HepG2 (cell line): ENCODE measurements around the gene VAV2. TPM values are rescaled to one million over a fixed set of nuclear protein-coding genes. Genes with fewer than 3 reads are reported as not detected.

Experiments used
- CC2D1A ChIP-seq: sonication (generic); formaldehyde crosslinking; IDR thresholded peaks from 2 replicates; pipeline ENCODE4 v1.8.1; 2023; ENCODE audit warnings: mild to moderate bottlenecking, missing genetic modification reagents
- FOXK1 ChIP-seq: sonication (generic); formaldehyde crosslinking; IDR thresholded peaks from 2 replicates; pipeline ENCODE4 v1.4.0; 2020; ENCODE audit warnings: low read depth, missing genetic modification reagents, borderline replicate concordance
- HNF4G ChIP-seq, 2 experiments: sonication (generic) in 1 of 2; formaldehyde crosslinking in 1 of 2; IDR thresholded peaks; 2 replicates each; pipeline versions ENCODE4 v1.4.0 to v1.6.1; 2011 to 2020; ENCODE audit warnings: borderline replicate concordance in 2 of 2, low read depth in 2 of 2, mild to moderate bottlenecking in 2 of 2, low read length in 1 of 2, missing genetic modification reagents in 1 of 2, moderate library complexity in 1 of 2
- IKZF4 ChIP-seq: sonication (generic); formaldehyde crosslinking; IDR thresholded peaks from 2 replicates; pipeline ENCODE4 v1.5.1; 2020; ENCODE audit warnings: borderline replicate concordance, mild to moderate bottlenecking, low read depth, missing genetic modification reagents; ENCODE audit errors: not compliant biosample characterization
- RFX5 ChIP-seq: IDR thresholded peaks from 2 replicates; pipeline ENCODE4 v1.6.1; 2011; ENCODE audit warnings: low read depth, low read length, improper control_type of control experiment
- SOX5 ChIP-seq: IDR thresholded peaks from 2 replicates; pipeline ENCODE4 v1.6.1; 2016; ENCODE audit warnings: borderline replicate concordance
- SRF ChIP-seq: IDR thresholded peaks from 2 replicates; pipeline ENCODE4 v1.6.1; 2011; ENCODE audit warnings: mild to moderate bottlenecking, low read depth, low read length, moderate library complexity
- TOPORS ChIP-seq: sonication (generic); formaldehyde crosslinking; IDR thresholded peaks from 2 replicates; pipeline ENCODE4 v1.8.0; 2023; ENCODE audit warnings: mild to moderate bottlenecking, missing genetic modification reagents
- ZBTB38 ChIP-seq: sonication (generic); formaldehyde crosslinking; IDR thresholded peaks from 2 replicates; pipeline ENCODE4 v1.5.1; 2020; ENCODE audit warnings: mild to moderate bottlenecking, missing genetic modification reagents
- ZMAT3 ChIP-seq: sonication (generic); formaldehyde crosslinking; conservative IDR thresholded peaks from 2 replicates; pipeline ENCODE4 v1.7.0; 2021; ENCODE audit warnings: missing genetic modification reagents
- ZNF205 ChIP-seq: IDR thresholded peaks from 2 replicates; pipeline ENCODE4 v1.6.1; 2018; ENCODE audit warnings: missing biosample characterization, missing genetic modification reagents
- ZNF431 ChIP-seq: sonication (generic); formaldehyde crosslinking; IDR thresholded peaks from 2 replicates; pipeline ENCODE4 v1.9.0; 2022; ENCODE audit warnings: missing genetic modification reagents, low read depth, mild to moderate bottlenecking, borderline replicate concordance
- ZNF484 ChIP-seq: sonication (generic); formaldehyde crosslinking; IDR thresholded peaks from 2 replicates; pipeline ENCODE4 v1.5.1; 2020; ENCODE audit warnings: mild to moderate bottlenecking, low read depth, missing genetic modification reagents, borderline replicate concordance
- ZNF781 ChIP-seq: sonication (generic); formaldehyde crosslinking; IDR thresholded peaks from 2 replicates; pipeline ENCODE4 v1.5.1; 2020; ENCODE audit warnings: borderline replicate concordance, mild to moderate bottlenecking, missing genetic modification reagents; ENCODE audit errors: not compliant biosample characterization
- ZSCAN25 ChIP-seq: sonication (generic); formaldehyde crosslinking; IDR thresholded peaks from 2 replicates; pipeline ENCODE4 v1.8.0; 2022; ENCODE audit warnings: mild to moderate bottlenecking, missing genetic modification reagents
- polyA plus RNA-seq, 8 experiments: library from polyadenylated mRNA; depleted of rRNA in 3 of 8; stranded (reverse) in 7 of 8; unstranded in 1 of 8; fragments of >200 nt; fragmentation: Illumina TruSeq in 4 of 8; extraction: Trizol in 4 of 8; gene quantifications; 2 replicates each; pipeline versions ENCODE4 v1.2.1 to v1.2.3, GENCODE V29; 2011 to 2016; ENCODE audit warnings: low read depth in 4 of 8, missing spikeins in 1 of 8, mixed read lengths in 1 of 8; ENCODE audit not compliant: insufficient read depth in 1 of 8
- total RNA-seq, 5 experiments: library from RNA; depleted of rRNA; stranded (reverse); fragments of >200 nt; fragmentation: Illumina TruSeq; extraction: Trizol; gene quantifications; 2 replicates each; pipeline ENCODE4 v1.2.3, GENCODE V29; 2016; ENCODE audit warnings: low read depth in 1 of 5
- TF ChIP-seq, protein P1 (sequence below): sonication (generic); formaldehyde crosslinking; IDR thresholded peaks from 2 replicates; pipeline ENCODE4 v1.4.0; 2020; ENCODE audit warnings: missing genetic modification reagents, borderline replicate concordance
- TF ChIP-seq, protein P2 (sequence below): sonication (generic); formaldehyde crosslinking; IDR thresholded peaks from 2 replicates; pipeline ENCODE4 v1.4.0; 2020; ENCODE audit warnings: missing genetic modification reagents
- TF ChIP-seq, protein P3 (sequence below): IDR thresholded peaks from 2 replicates; pipeline ENCODE4 v1.6.1; 2012; ENCODE audit warnings: inconsistent platforms
- TF ChIP-seq, protein P4 (sequence below): sonication (generic); formaldehyde crosslinking; conservative IDR thresholded peaks from 2 replicates; pipeline ENCODE4 v1.8.0; 2022; ENCODE audit warnings: mild to moderate bottlenecking, moderate library complexity, missing genetic modification reagents

Gene VAV2
- total and polyA plus RNA-seq, 2 of the 13 experiments (the other 11 are each of a cell fraction or from before 2014, with no cell fraction given), result 22.5 to 22.9 TPM

DNA sequence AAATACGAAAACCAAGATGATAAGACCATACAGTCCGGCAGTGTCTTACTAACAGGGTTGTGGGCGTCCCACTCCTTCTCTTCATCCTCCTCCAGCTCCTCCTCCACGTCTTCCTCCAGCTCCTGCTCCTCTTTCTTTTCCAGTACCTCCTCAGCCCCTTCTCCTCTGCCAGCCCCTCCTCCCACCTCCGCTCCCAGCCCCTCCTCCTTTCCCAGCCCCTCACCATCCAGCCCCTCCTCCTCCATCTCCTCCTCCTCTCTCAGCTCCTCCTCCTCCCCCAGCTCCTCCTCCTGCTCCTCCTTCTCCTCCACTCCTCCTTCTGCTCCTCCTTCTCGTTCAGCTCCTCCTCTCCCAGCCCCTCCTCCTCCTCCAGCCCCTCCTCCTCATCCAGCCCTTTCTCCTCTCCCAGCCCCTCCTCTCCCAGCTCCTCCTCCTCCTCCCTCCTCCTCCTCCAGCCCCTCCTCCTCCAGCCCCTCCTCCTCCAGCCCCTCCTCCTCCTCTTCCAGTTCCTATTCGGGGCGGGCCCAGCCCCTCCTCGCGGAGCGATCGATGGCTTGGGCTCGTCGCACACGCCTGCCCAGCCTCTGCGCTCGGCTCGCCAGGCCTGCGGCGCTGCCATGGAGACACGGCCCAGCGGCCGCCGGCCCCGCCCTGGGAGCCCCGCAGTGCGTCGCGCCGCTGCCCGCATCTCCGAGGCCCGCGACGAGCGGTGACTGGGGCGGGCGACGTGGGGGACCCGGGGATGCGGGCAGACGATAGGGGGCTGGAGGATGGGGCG lies 32.9 kb upstream of the VAV2 start, which contains the start of gene BRD3OS (continued):
- TF ChIP-seq, protein P1, sequence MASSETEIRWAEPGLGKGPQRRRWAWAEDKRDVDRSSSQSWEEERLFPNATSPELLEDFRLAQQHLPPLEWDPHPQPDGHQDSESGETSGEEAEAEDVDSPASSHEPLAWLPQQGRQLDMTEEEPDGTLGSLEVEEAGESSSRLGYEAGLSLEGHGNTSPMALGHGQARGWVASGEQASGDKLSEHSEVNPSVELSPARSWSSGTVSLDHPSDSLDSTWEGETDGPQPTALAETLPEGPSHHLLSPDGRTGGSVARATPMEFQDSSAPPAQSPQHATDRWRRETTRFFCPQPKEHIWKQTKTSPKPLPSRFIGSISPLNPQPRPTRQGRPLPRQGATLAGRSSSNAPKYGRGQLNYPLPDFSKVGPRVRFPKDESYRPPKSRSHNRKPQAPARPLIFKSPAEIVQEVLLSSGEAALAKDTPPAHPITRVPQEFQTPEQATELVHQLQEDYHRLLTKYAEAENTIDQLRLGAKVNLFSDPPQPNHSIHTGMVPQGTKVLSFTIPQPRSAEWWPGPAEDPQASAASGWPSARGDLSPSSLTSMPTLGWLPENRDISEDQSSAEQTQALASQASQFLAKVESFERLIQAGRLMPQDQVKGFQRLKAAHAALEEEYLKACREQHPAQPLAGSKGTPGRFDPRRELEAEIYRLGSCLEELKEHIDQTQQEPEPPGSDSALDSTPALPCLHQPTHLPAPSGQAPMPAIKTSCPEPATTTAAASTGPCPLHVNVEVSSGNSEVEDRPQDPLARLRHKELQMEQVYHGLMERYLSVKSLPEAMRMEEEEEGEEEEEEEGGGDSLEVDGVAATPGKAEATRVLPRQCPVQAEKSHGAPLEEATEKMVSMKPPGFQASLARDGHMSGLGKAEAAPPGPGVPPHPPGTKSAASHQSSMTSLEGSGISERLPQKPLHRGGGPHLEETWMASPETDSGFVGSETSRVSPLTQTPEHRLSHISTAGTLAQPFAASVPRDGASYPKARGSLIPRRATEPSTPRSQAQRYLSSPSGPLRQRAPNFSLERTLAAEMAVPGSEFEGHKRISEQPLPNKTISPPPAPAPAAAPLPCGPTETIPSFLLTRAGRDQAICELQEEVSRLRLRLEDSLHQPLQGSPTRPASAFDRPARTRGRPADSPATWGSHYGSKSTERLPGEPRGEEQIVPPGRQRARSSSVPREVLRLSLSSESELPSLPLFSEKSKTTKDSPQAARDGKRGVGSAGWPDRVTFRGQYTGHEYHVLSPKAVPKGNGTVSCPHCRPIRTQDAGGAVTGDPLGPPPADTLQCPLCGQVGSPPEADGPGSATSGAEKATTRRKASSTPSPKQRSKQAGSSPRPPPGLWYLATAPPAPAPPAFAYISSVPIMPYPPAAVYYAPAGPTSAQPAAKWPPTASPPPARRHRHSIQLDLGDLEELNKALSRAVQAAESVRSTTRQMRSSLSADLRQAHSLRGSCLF (CRISPR knock-in tag), result no peak
- no peak for TF ChIP-seq ZNF781
- TF ChIP-seq SOX5 (CRISPR knock-in tag), result no peak
- TF ChIP-seq, protein P2, sequence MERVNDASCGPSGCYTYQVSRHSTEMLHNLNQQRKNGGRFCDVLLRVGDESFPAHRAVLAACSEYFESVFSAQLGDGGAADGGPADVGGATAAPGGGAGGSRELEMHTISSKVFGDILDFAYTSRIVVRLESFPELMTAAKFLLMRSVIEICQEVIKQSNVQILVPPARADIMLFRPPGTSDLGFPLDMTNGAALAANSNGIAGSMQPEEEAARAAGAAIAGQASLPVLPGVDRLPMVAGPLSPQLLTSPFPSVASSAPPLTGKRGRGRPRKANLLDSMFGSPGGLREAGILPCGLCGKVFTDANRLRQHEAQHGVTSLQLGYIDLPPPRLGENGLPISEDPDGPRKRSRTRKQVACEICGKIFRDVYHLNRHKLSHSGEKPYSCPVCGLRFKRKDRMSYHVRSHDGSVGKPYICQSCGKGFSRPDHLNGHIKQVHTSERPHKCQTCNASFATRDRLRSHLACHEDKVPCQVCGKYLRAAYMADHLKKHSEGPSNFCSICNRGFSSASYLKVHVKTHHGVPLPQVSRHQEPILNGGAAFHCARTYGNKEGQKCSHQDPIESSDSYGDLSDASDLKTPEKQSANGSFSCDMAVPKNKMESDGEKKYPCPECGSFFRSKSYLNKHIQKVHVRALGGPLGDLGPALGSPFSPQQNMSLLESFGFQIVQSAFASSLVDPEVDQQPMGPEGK (CRISPR knock-in tag), result peak; percentile 85
- peak; percentile 47; the same call in 1 of the 2 replicates for TF ChIP-seq FOXK1
- peak; percentile 83; the same call in 1 of the 2 replicates for TF ChIP-seq ZSCAN25
- peak; percentile 69 for TF ChIP-seq ZBTB38 (CRISPR knock-in tag)
- no peak for TF ChIP-seq CC2D1A (CRISPR knock-in tag)
- TF ChIP-seq, protein P3, sequence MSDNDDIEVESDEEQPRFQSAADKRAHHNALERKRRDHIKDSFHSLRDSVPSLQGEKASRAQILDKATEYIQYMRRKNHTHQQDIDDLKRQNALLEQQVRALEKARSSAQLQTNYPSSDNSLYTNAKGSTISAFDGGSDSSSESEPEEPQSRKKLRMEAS, result peak; percentile 64
- TF ChIP-seq SRF, result peak; percentile 96
- TF ChIP-seq ZNF205 (CRISPR knock-in tag), result no peak
- no peak for TF ChIP-seq ZNF484 (CRISPR knock-in tag)
- TF ChIP-seq IKZF4 (CRISPR knock-in tag), result peak; percentile 34
- TF ChIP-seq, protein P4, sequence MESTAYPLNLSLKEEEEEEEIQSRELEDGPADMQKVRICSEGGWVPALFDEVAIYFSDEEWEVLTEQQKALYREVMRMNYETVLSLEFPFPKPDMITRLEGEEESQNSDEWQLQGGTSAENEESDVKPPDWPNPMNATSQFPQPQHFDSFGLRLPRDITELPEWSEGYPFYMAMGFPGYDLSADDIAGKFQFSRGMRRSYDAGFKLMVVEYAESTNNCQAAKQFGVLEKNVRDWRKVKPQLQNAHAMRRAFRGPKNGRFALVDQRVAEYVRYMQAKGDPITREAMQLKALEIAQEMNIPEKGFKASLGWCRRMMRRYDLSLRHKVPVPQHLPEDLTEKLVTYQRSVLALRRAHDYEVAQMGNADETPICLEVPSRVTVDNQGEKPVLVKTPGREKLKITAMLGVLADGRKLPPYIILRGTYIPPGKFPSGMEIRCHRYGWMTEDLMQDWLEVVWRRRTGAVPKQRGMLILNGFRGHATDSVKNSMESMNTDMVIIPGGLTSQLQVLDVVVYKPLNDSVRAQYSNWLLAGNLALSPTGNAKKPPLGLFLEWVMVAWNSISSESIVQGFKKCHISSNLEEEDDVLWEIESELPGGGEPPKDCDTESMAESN, result peak; percentile 88
- TF ChIP-seq HNF4G (IDR thresholded peaks at IDR 0.05; ENCODE audit: borderline replicate concordance, low read depth, low read length), result peak; percentile 15; the same call in 1 of the 2 replicates
- no peak; the same call in 1 of the 2 replicates for TF ChIP-seq HNF4G (CRISPR knock-in tag; IDR thresholded peaks at IDR 0.05; ENCODE audit: borderline replicate concordance, low read depth)
- no peak for TF ChIP-seq RFX5
- TF ChIP-seq ZNF431 (CRISPR knock-in tag), result no peak
- TF ChIP-seq ZMAT3 (CRISPR knock-in tag), result 0 out of 2 replicates have a peak, but pooled peaks have one; percentile 40
- no peak for TF ChIP-seq TOPORS (CRISPR knock-in tag)
